ENCODE results near the gene USP4.

Gene USP4

GRCh38 chr3:49339941-49340800 lies at the start of gene USP4 (continued):
- TF ChIP-seq ZNF530 (tag by site-specific recombination; IDR thresholded peaks at IDR 0.05; ENCODE audit: low read depth): no peak
- peak; percentile 22; the same call in 1 of the 2 replicates for TF ChIP-seq ZNF600 (tag by site-specific recombination; IDR thresholded peaks at IDR 0.05)
- TF ChIP-seq FEZF1 (tag by site-specific recombination; IDR thresholded peaks at IDR 0.05): peak; percentile 9; the same call in 1 of the 2 replicates
- no peak for TF ChIP-seq ZNF202 (tag by site-specific recombination; IDR thresholded peaks at IDR 0.05; ENCODE audit: borderline replicate concordance)
- TF ChIP-seq REPIN1 (tag by site-specific recombination; IDR thresholded peaks at IDR 0.05; ENCODE audit: low read depth): no peak; the same call in 1 of the 2 replicates
- peak; percentile 92 for TF ChIP-seq ZBTB20 (tag by site-specific recombination; IDR thresholded peaks at IDR 0.05)
- no peak for TF ChIP-seq ZNF184 (tag by site-specific recombination; IDR thresholded peaks at IDR 0.05)
- peak; percentile 46; the same call in 1 of the 2 replicates for TF ChIP-seq ZNF24 (tag by site-specific recombination; IDR thresholded peaks at IDR 0.05)
- no peak for TF ChIP-seq ZFP3 (tag by site-specific recombination; IDR thresholded peaks at IDR 0.05; ENCODE audit: low read depth)
- peak; percentile 58 for TF ChIP-seq SP3 (tag by site-specific recombination; IDR thresholded peaks at IDR 0.05)
- no peak for TF ChIP-seq ZNF837 (tag by site-specific recombination; IDR thresholded peaks at IDR 0.05)
- TF ChIP-seq ZNF488 (tag by site-specific recombination; IDR thresholded peaks at IDR 0.05): no peak
- TF ChIP-seq ZNF501 (tag by site-specific recombination; IDR thresholded peaks at IDR 0.05): 0 out of 2 replicates have a peak, but pooled peaks have one; percentile 43
- TF ChIP-seq TRIM28 (IDR thresholded peaks at IDR 0.05; ENCODE audit: borderline replicate concordance, low read length): no peak
- no peak for TF ChIP-seq ZNF704 (tag by site-specific recombination; IDR thresholded peaks at IDR 0.05)
- no peak for TF ChIP-seq ZNF121 (tag by site-specific recombination; IDR thresholded peaks at IDR 0.05)
- TF ChIP-seq KLF7 (tag by site-specific recombination; IDR thresholded peaks at IDR 0.05; ENCODE audit: borderline replicate concordance): 0 out of 2 replicates have a peak, but pooled peaks have one; percentile 50
- no peak for TF ChIP-seq ZNF747 (tag by site-specific recombination; IDR thresholded peaks at IDR 0.05)
- no peak for TF ChIP-seq ZSCAN18 (tag by site-specific recombination; IDR thresholded peaks at IDR 0.05)
- no peak; the same call in 1 of the 2 replicates for TF ChIP-seq ELK4 (IDR thresholded peaks at IDR 0.05; ENCODE audit: borderline replicate concordance, low read depth, low read length)
- no peak for TF ChIP-seq MZF1 (tag by site-specific recombination; IDR thresholded peaks at IDR 0.05; ENCODE audit: borderline replicate concordance)
- peak; percentile 91 for TF ChIP-seq ZNF341 (tag by site-specific recombination; IDR thresholded peaks at IDR 0.05; ENCODE audit: low read depth)
- peak; percentile 23; the same call in 1 of the 2 replicates for TF ChIP-seq ZNF561 (tag by site-specific recombination; IDR thresholded peaks at IDR 0.05; ENCODE audit: borderline replicate concordance)
- TF ChIP-seq CTCF (tag by site-specific recombination; IDR thresholded peaks at IDR 0.05): peak; percentile 78
- no peak for TF ChIP-seq ZNF214 (tag by site-specific recombination; IDR thresholded peaks at IDR 0.05; ENCODE audit: borderline replicate concordance)
- TF ChIP-seq ZNF18 (tag by site-specific recombination; IDR thresholded peaks at IDR 0.05): no peak
- no peak for TF ChIP-seq TCF7L2 (IDR thresholded peaks at IDR 0.05; ENCODE audit: borderline replicate concordance, low read depth, low read length)
- TF ChIP-seq ZNF544 (tag by site-specific recombination; IDR thresholded peaks at IDR 0.05): no peak
